H1 (cell line): ENCODE results near the gene PIAS1. TPM values are rescaled to one million over a fixed set of nuclear protein-coding genes. Genes with fewer than 3 reads are reported as not detected.

Experiments used
- CTCF ChIA-PET: fragments of 300-600 bp; sonication (Branson Sonifier 250); formaldehyde crosslinking; loops from one replicate; lab custom pipeline; 2021; ENCODE audit not compliant: partially characterized antibody; lab: Charles Lee
- POLR2A ChIA-PET: fragments of 300-600 bp; sonication (Branson Sonifier 250); formaldehyde crosslinking; loops from one replicate; lab custom pipeline; 2021; ENCODE audit warnings: inconsistent platforms; ENCODE audit not compliant: partially characterized antibody; lab: Charles Lee
- DNase-seq, 2 experiments: peaks; one replicate each; pipeline versions ENCODE4 v3.0.0 to v3.0.0-alpha.2; 2010 to 2022; ENCODE audit warnings: low spot score in 2 of 2, low read depth in 1 of 2, mixed read lengths in 1 of 2
- FAIRE-seq: peaks from 2 replicates; lab custom pipeline; 2011; peaks lifted over from hg19 to GRCh38; lab: Jason Lieb, UNC
- H2AFZ ChIP-seq: 2 replicates; pipeline ENCODE4 v1.8.1; 2012; ENCODE audit warnings: low read length, inconsistent platforms
- H2AK5ac ChIP-seq: 2 replicates; pipeline ENCODE4 v1.6.1; 2013; ENCODE audit warnings: low read depth, low read length
- H2BK120ac ChIP-seq: replicated peaks from 2 replicates; pipeline ENCODE3; 2013; ENCODE audit warnings: low read depth, low read length, inconsistent platforms
- H2BK12ac ChIP-seq: 2 replicates; pipeline ENCODE4 v1.6.1; 2013; ENCODE audit warnings: low read depth, low read length
- H2BK15ac ChIP-seq: 2 replicates; pipeline ENCODE4 v1.6.1; 2013; ENCODE audit warnings: low read length
- H2BK20ac ChIP-seq: 2 replicates; pipeline ENCODE4 v1.6.1; 2013; ENCODE audit warnings: low read length
- H2BK5ac ChIP-seq: 2 replicates; pipeline ENCODE4 v1.6.1; 2013; ENCODE audit warnings: low read depth, low read length
- H3K14ac ChIP-seq: 2 replicates; pipeline ENCODE4 v1.6.1; 2013; ENCODE audit warnings: inconsistent platforms; ENCODE audit not compliant: insufficient read length
- H3K18ac ChIP-seq: 2 replicates; pipeline ENCODE4 v1.6.1; 2013; ENCODE audit warnings: low read length; ENCODE audit errors: extremely low read depth
- H3K23ac ChIP-seq: 2 replicates; pipeline ENCODE4 v1.6.1; 2013; ENCODE audit warnings: inconsistent platforms; ENCODE audit not compliant: insufficient read length
- H3K23me2 ChIP-seq: 2 replicates; pipeline ENCODE4 v1.6.1; 2013; ENCODE audit warnings: low read depth, low read length
- H3K27ac ChIP-seq: 2 replicates; pipeline ENCODE4 v1.6.1; 2011; ENCODE audit warnings: low read depth, low read length, inconsistent platforms
- H3K27me3 ChIP-seq, 4 experiments: replicated peaks in 1 of 4; 1 replicate in 1 of 4; 2 replicates in 3 of 4; pipeline versions ENCODE4 v1.6.1 to v1.8.1; 2011 to 2013; ENCODE audit warnings: low read length in 3 of 4, mild to moderate bottlenecking in 3 of 4, inconsistent platforms in 2 of 4, mixed read lengths in 2 of 4, moderate library complexity in 1 of 4; ENCODE audit not compliant: control insufficient read depth in 3 of 4, insufficient read depth in 3 of 4; ENCODE audit errors: extremely low read depth in 1 of 4
- H3K36me3 ChIP-seq, 4 experiments: 2 replicates each; pipeline versions ENCODE4 v1.6.1 to v1.8.1; 2011 to 2013; ENCODE audit warnings: mild to moderate bottlenecking in 4 of 4, low read length in 3 of 4, moderate library complexity in 2 of 4, control low read depth in 1 of 4, inconsistent platforms in 1 of 4; ENCODE audit not compliant: insufficient read depth in 4 of 4, control insufficient read depth in 2 of 4
- H3K4ac ChIP-seq: replicated peaks from 2 replicates; pipeline ENCODE3; 2013; ENCODE audit warnings: low read length, low read depth, mixed read lengths, inconsistent platforms; ENCODE audit not compliant: insufficient read length
- H3K4me1 ChIP-seq, 4 experiments: replicated peaks in 1 of 4; 1 replicate in 1 of 4; 2 replicates in 3 of 4; pipeline versions ENCODE4 v1.6.1 to v1.8.1; 2011 to 2013; ENCODE audit warnings: low read length in 3 of 4, inconsistent platforms in 2 of 4, mixed read lengths in 1 of 4; ENCODE audit not compliant: insufficient read depth in 4 of 4, control insufficient read depth in 3 of 4
- H3K4me2 ChIP-seq, 2 experiments: 2 replicates each; pipeline versions ENCODE4 v1.6.1 to v1.8.1; 2011 to 2013; ENCODE audit warnings: low read depth in 2 of 2, low read length in 2 of 2, control low read depth in 1 of 2, inconsistent platforms in 1 of 2, mild to moderate bottlenecking in 1 of 2; ENCODE audit not compliant: insufficient read depth in 1 of 2
- H3K4me3 ChIP-seq, 4 experiments: fragments of 200-600, 300-600 bp in 1 of 4; sonication (generic), shearing (Covaris generic), sonication (Bioruptor Twin) in 1 of 4; 2 replicates each; pipeline versions ENCODE4 v1.5.1 to v1.8.1; 2011 to 2016; ENCODE audit warnings: low read length in 4 of 4, low read depth in 3 of 4, control low read depth in 2 of 4, inconsistent platforms in 2 of 4, mild to moderate bottlenecking in 2 of 4, mixed read lengths in 1 of 4, moderate library complexity in 1 of 4; ENCODE audit not compliant: insufficient read depth in 2 of 4; ENCODE audit errors: extremely low read depth in 1 of 4
- H3K56ac ChIP-seq: replicated peaks from 2 replicates; pipeline ENCODE3; 2013; ENCODE audit warnings: low read depth, mild to moderate bottlenecking, mixed read lengths, low read length, inconsistent platforms; ENCODE audit not compliant: insufficient read length
- H3K79me1 ChIP-seq: 2 replicates; pipeline ENCODE4 v1.6.1; 2013; ENCODE audit warnings: low read depth, low read length, control low read depth
- H3K79me2 ChIP-seq, 2 experiments: 2 replicates each; pipeline versions ENCODE4 v1.6.1 to v1.8.1; 2012 to 2013; ENCODE audit warnings: low read length in 2 of 2, mild to moderate bottlenecking in 2 of 2, inconsistent platforms in 1 of 2; ENCODE audit not compliant: insufficient read depth in 2 of 2, control insufficient read depth in 1 of 2
- H3K9ac ChIP-seq, 4 experiments: replicated peaks in 1 of 4; 1 replicate in 1 of 4; 2 replicates in 3 of 4; pipeline versions ENCODE4 v1.6.1 to v1.8.1; 2011 to 2013; ENCODE audit warnings: low read depth in 3 of 4, low read length in 3 of 4, control low read depth in 2 of 4, mild to moderate bottlenecking in 2 of 4, moderate library complexity in 2 of 4, inconsistent platforms in 1 of 4; ENCODE audit errors: extremely low read depth in 1 of 4
- H3K9me3 ChIP-seq, 2 experiments: 2 replicates each; pipeline versions ENCODE4 v1.6.1 to v1.8.1; 2012 to 2013; ENCODE audit warnings: mild to moderate bottlenecking in 2 of 2, moderate library complexity in 2 of 2, control low read depth in 1 of 2, inconsistent platforms in 1 of 2, low read depth in 1 of 2, low read length in 1 of 2, mixed read lengths in 1 of 2; ENCODE audit not compliant: insufficient read depth in 2 of 2
- H4K20me1 ChIP-seq, 2 experiments: replicated peaks in 1 of 2; 2 replicates each; pipeline versions ENCODE3 to v1.8.1; 2011 to 2013; ENCODE audit warnings: inconsistent platforms in 2 of 2, low read length in 2 of 2, mild to moderate bottlenecking in 1 of 2; ENCODE audit not compliant: insufficient read depth in 2 of 2, control insufficient read depth in 1 of 2
- H4K5ac ChIP-seq: 2 replicates; pipeline ENCODE4 v1.6.1; 2013; ENCODE audit warnings: low read length, low read depth, mixed read lengths, inconsistent platforms; ENCODE audit not compliant: insufficient read length
- H4K8ac ChIP-seq: 2 replicates; pipeline ENCODE4 v1.8.0; 2013; ENCODE audit warnings: mild to moderate bottlenecking, moderate library complexity, low read length, inconsistent platforms; ENCODE audit not compliant: insufficient read depth; ENCODE audit errors: extremely low read depth
- H4K91ac ChIP-seq: replicated peaks from 2 replicates; pipeline ENCODE3; 2013; ENCODE audit warnings: low read length, mixed read lengths, inconsistent platforms; ENCODE audit not compliant: insufficient read length
- CEBPB ChIP-seq: IDR thresholded peaks from 2 replicates; pipeline ENCODE4 v1.6.1; 2012; ENCODE audit warnings: low read depth, low read length
- CTBP2 ChIP-seq: IDR thresholded peaks from 2 replicates; pipeline ENCODE4 v1.7.0; 2011; ENCODE audit warnings: borderline replicate concordance, mild to moderate bottlenecking, moderate library complexity, mixed read lengths, low read length; ENCODE audit not compliant: insufficient read depth, insufficient read length
- EP300 ChIP-seq, 2 experiments: IDR thresholded peaks; 1 replicate in 1 of 2; 2 replicates in 1 of 2; pipeline ENCODE4 v1.6.1; 2011 to 2012; ENCODE audit warnings: low read depth in 2 of 2, low read length in 2 of 2, mild to moderate bottlenecking in 2 of 2, borderline replicate concordance in 1 of 2, inconsistent platforms in 1 of 2, moderate library complexity in 1 of 2
- KDM1A ChIP-seq: fragments of 200-600, 300-600 bp; sonication (generic); IDR thresholded peaks from 2 replicates; pipeline ENCODE4 v1.7.1; 2016; ENCODE audit warnings: mild to moderate bottlenecking, low read length, borderline replicate concordance
- MAX ChIP-seq: IDR thresholded peaks from 2 replicates; pipeline ENCODE4 v1.6.1; 2012; ENCODE audit warnings: inconsistent platforms
- NANOG ChIP-seq: IDR thresholded peaks from 2 replicates; pipeline ENCODE4 v1.6.1; 2011; ENCODE audit warnings: low read length, low read depth, mild to moderate bottlenecking, inconsistent platforms; ENCODE audit not compliant: insufficient read depth, poor library complexity, severe bottlenecking
- RAD21 ChIP-seq, 2 experiments: IDR thresholded peaks in 1 of 2; conservative IDR thresholded peaks in 1 of 2; 2 replicates each; pipeline ENCODE4 v1.6.1; 2011; ENCODE audit warnings: low read depth in 2 of 2, low read length in 2 of 2, improper control_type of control experiment in 1 of 2, inconsistent platforms in 1 of 2, mild to moderate bottlenecking in 1 of 2, moderate library complexity in 1 of 2
- RFX5 ChIP-seq: IDR thresholded peaks from 2 replicates; pipeline ENCODE4 v1.6.1; 2011; ENCODE audit warnings: low read depth, low read length, improper control_type of control experiment, borderline replicate concordance
- SIN3A ChIP-seq, 2 experiments: IDR thresholded peaks in 1 of 2; conservative IDR thresholded peaks in 1 of 2; 2 replicates each; pipeline ENCODE4 v1.6.1; 2011 to 2012; ENCODE audit warnings: low read length in 2 of 2, improper control_type of control experiment in 1 of 2, low read depth in 1 of 2, mild to moderate bottlenecking in 1 of 2
- USF2 ChIP-seq: IDR thresholded peaks from 2 replicates; pipeline ENCODE4 v1.6.1; 2011; ENCODE audit warnings: low read length, improper control_type of control experiment
- WGBS, 2 experiments: shearing (Covaris generic) in 1 of 2; methylation state at CpG; one replicate each; pipeline versions ENCODE4 v1.1.6 to v1.1.7; 2013 to 2015; ENCODE audit warnings: low lambda C conversion rate in 2 of 2, mixed read lengths in 2 of 2, inconsistent platforms in 1 of 2, low coverage in 1 of 2, missing lambda C conversion rate in 1 of 2; ENCODE audit not compliant: insufficient replicate concordance in 2 of 2, insufficient coverage in 1 of 2, insufficient read length in 1 of 2; ENCODE audit errors: extremely low coverage in 1 of 2, missing lambda C conversion rate in 1 of 2; 5-methylcytosine and 5-hydroxymethylcytosine counted together
- polyA plus RNA-seq, 7 experiments: library from polyadenylated mRNA; depleted of rRNA in 3 of 7; stranded (reverse) in 5 of 7; unstranded in 2 of 7; fragments of >200 nt in 5 of 7; fragments of 200-250 nt in 2 of 7; gene quantifications; 1 replicate in 5 of 7; 2 replicates in 1 of 7; 4 replicates in 1 of 7; pipeline versions ENCODE4 v1.2.1 to v1.2.3, GENCODE V29; 2011 to 2013; ENCODE audit warnings: missing spikeins in 2 of 7, mixed read lengths in 2 of 7
- total RNA-seq: library from RNA; stranded (reverse); fragmentation: NEBNext Ultra II Directional; extraction: Animal tissue kit (Norgen Biotek cat#: 25700); gene quantifications from 2 replicates; pipeline ENCODE4 v1.2.1, GENCODE V29; 2021

The PIAS1 gene
- total and polyA plus RNA-seq, 2 of the 8 experiments (the other 6 are each of a cell fraction or from before 2014, with no cell fraction given): 30.8 to 34.5 TPM

DNA sequence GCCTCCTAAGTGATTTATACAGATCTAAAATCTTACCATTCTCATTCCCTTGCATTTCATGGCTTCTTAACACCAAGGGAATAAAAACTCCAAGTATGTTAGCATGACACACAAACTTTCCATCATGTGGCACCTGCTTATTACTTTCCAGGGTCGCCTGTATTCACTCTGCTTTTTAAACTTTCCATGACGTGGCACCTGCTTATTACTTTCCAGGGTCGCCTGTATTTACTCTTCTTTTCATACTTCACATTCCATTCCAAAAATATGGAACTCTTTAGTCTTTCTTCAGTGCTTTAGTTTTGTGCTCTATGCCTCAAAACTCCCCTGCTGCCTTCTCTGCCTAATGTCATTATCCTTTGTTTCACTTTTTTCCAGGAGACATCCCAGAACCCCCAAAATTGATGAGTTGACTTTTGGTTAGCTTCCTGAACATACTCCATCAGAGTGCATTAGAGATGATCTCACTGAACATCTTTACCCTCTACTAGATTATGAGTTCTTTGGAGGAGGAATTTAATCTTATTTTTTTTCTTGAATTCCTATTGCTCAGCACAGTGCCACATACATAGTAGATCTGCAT lies 104.0 kb downstream of the PIAS1 start:
- no peak overlapping the region for H3K4ac ChIP-seq
- ChIA-PET POLR2A (no interaction called here), CTCF (interaction anchor here (0.6 to 1.8 kb wide), 5 partner anchors 12 to 295 kb away, joined by 3 to 8 read pairs (median 3); no protein-coding TSS in a partner anchor)
- no peak overlapping the region for H4K91ac ChIP-seq
- no peaks in the 10 kb centered on the region for H3K4me1 ChIP-seq
- no peak overlapping the region for H4K8ac ChIP-seq
- H2BK15ac ChIP-seq: no peak overlapping the region
- H4K5ac ChIP-seq: no peak overlapping the region
- no peak overlapping the region for H2BK12ac ChIP-seq
- H3K4me2 ChIP-seq: no peak overlapping the region
- DNase-seq: no peak
- no peak overlapping the region for H3K14ac ChIP-seq
- H3K79me1 ChIP-seq: no peaks in the 10 kb centered on the region
- no peak overlapping the region for H3K23ac ChIP-seq
- no peak overlapping the region for H3K9ac ChIP-seq
- no peak overlapping the region for H2BK5ac ChIP-seq
- no peaks in the 10 kb centered on the region for H3K23me2 ChIP-seq
- H2AFZ ChIP-seq: no peak overlapping the region
- no peak overlapping the region for H3K18ac ChIP-seq
- no peaks in the 10 kb centered on the region for H3K27me3 ChIP-seq
- no peaks in the 10 kb centered on the region for H4K20me1 ChIP-seq
- H3K36me3 ChIP-seq: peaks cover 0 to 25% (median 5%) of the 10 kb centered on the region in 4 experiments; a peak in 5 of 8 replicates
- H2BK120ac ChIP-seq: no peak overlapping the region
- H3K79me2 ChIP-seq: no peaks in the 10 kb centered on the region
- H2AK5ac ChIP-seq: no peak overlapping the region
- H2BK20ac ChIP-seq: no peak overlapping the region
- 83% methylated on average over 3 of the region's 3 CpGs; no CpG with 5 or more reads in 1 of the 2 experiments for WGBS, 2 experiments
- H3K4me3 ChIP-seq: no peak overlapping the region
- no peak for FAIRE-seq
- no peaks in the 10 kb centered on the region; a peak in 1 of 4 replicates for H3K9me3 ChIP-seq
- no peak overlapping the region for H3K56ac ChIP-seq
- H3K27ac ChIP-seq: no peak overlapping the region
- TF ChIP-seq RAD21 (IDR thresholded peaks at IDR 0.05 in 1 of 2, conservative IDR thresholded peaks at IDR 0.05 in 1 of 2; ENCODE audit: low read depth in 2 of 2, low read length in 2 of 2): no peak
- TF ChIP-seq SIN3A (conservative IDR thresholded peaks at IDR 0.05 in 1 of 2, IDR thresholded peaks at IDR 0.05 in 1 of 2; ENCODE audit: low read depth in 1 of 2, low read length in 2 of 2): no peak
- no peak for TF ChIP-seq CTBP2
- no peak for TF ChIP-seq USF2
- no peak for TF ChIP-seq CEBPB
- no peak for TF ChIP-seq RFX5
- TF ChIP-seq NANOG: no peak
- no peak for TF ChIP-seq EP300 (IDR thresholded peaks at IDR 0.05; ENCODE audit: borderline replicate concordance in 1 of 2, low read depth in 2 of 2, low read length in 2 of 2)
- TF ChIP-seq KDM1A: no peak
- TF ChIP-seq MAX: no peak
